GM23338 (cell line): ENCODE data around the gene MAN1B1.

Source experiments
- EZH2 ChIP-seq: fragments of 200-600 bp; sonication (generic); IDR thresholded peaks from one replicate; pipeline ENCODE4 v1.8.0; 2017; ENCODE audit warnings: antibody characterized with exemption, mild to moderate bottlenecking, low read depth; ENCODE audit not compliant: unreplicated experiment
- POLR2AphosphoS5 ChIP-seq: IDR thresholded peaks from 2 replicates; pipeline ENCODE4 v1.6.1; 2016; ENCODE audit warnings: antibody characterized with exemption, low read depth
- TF ChIP-seq, protein P1 (sequence below), 2 experiments: fragments of 200-600 bp in 1 of 2; sonication (generic) in 1 of 2; conservative IDR thresholded peaks; 2 replicates each; pipeline versions ENCODE4 v1.5.1 to v1.6.1; 2016 to 2017; ENCODE audit warnings: antibody characterized with exemption in 2 of 2, low read depth in 2 of 2, mild to moderate bottlenecking in 2 of 2, moderate library complexity in 1 of 2
- TF ChIP-seq, protein P2 (sequence below): IDR thresholded peaks from one replicate; pipeline ENCODE4 v1.6.1; 2018; ENCODE audit warnings: antibody characterized with exemption; ENCODE audit not compliant: unreplicated experiment

DNA sequence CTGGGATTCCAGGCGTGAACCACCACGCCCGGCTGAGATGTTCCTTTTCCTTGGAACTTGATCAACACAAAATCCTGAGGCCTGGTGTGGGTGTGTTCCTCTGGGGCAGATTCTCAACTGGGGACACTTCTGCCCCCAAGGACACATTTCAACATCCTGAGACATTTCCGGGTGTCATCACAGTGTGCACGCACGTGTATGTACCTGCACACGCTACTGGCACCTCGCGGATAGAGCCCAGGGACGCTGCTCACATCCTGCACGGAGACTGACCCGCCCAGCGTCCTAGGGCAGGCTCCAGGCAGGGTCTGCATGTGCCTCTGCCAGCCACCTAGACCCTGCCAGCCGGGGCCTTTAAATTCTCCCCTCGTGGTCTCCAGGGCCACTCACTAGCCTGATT is 24.4 kb upstream of the MAN1B1 start:
- TF ChIP-seq POLR2AphosphoS5: peak; percentile 23; the same call in 1 of the 2 replicates
- TF ChIP-seq, protein P1, sequence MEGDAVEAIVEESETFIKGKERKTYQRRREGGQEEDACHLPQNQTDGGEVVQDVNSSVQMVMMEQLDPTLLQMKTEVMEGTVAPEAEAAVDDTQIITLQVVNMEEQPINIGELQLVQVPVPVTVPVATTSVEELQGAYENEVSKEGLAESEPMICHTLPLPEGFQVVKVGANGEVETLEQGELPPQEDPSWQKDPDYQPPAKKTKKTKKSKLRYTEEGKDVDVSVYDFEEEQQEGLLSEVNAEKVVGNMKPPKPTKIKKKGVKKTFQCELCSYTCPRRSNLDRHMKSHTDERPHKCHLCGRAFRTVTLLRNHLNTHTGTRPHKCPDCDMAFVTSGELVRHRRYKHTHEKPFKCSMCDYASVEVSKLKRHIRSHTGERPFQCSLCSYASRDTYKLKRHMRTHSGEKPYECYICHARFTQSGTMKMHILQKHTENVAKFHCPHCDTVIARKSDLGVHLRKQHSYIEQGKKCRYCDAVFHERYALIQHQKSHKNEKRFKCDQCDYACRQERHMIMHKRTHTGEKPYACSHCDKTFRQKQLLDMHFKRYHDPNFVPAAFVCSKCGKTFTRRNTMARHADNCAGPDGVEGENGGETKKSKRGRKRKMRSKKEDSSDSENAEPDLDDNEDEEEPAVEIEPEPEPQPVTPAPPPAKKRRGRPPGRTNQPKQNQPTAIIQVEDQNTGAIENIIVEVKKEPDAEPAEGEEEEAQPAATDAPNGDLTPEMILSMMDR (conservative IDR thresholded peaks at IDR 0.05; ENCODE audit: low read depth in 2 of 2): no peak
- no peak for TF ChIP-seq EZH2
- TF ChIP-seq, protein P2, sequence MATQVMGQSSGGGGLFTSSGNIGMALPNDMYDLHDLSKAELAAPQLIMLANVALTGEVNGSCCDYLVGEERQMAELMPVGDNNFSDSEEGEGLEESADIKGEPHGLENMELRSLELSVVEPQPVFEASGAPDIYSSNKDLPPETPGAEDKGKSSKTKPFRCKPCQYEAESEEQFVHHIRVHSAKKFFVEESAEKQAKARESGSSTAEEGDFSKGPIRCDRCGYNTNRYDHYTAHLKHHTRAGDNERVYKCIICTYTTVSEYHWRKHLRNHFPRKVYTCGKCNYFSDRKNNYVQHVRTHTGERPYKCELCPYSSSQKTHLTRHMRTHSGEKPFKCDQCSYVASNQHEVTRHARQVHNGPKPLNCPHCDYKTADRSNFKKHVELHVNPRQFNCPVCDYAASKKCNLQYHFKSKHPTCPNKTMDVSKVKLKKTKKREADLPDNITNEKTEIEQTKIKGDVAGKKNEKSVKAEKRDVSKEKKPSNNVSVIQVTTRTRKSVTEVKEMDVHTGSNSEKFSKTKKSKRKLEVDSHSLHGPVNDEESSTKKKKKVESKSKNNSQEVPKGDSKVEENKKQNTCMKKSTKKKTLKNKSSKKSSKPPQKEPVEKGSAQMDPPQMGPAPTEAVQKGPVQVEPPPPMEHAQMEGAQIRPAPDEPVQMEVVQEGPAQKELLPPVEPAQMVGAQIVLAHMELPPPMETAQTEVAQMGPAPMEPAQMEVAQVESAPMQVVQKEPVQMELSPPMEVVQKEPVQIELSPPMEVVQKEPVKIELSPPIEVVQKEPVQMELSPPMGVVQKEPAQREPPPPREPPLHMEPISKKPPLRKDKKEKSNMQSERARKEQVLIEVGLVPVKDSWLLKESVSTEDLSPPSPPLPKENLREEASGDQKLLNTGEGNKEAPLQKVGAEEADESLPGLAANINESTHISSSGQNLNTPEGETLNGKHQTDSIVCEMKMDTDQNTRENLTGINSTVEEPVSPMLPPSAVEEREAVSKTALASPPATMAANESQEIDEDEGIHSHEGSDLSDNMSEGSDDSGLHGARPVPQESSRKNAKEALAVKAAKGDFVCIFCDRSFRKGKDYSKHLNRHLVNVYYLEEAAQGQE: no peak
